NCI-H2107 treated with DMSO at 0.1 percent for 48 hours (cell line): Measurements from ENCODE around the gene SCAMP2.

Experiments
- DNase-seq: peaks from one replicate; lab custom pipeline; 2025; ENCODE audit not compliant: unreplicated experiment; lab: John Stamatoyannopoulos, UW

SCAMP2 gene

GRCh38 chr15:74839526-74840395, 33.4 kb downstream of the SCAMP2 start:
- no peak for DNase-seq

GRCh38 chr15:74838746-74839525, 34.2 kb downstream of the SCAMP2 start:
- DNase-seq, result no peak

DNA sequence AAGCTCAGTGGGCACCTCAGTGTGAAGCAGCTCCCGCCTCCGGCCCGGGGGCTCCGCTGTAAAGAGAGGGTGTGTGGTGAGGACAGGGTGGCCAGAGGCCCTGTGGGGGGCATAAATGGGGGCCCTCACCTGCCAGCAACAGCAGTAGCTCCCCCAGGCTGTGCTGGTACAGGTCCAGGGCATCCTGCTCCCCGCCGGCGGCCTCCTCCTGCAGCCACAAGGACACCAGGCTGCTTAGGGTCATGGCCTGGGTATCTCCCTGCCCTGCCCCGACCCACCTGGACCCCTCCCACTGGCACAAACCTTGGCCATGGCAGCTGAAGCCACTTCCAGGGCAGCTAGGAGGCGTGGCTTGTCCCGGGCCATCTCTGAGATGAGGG, 35.0 kb downstream of the SCAMP2 start:
- no peak for DNase-seq

GRCh38 chr15:74837482-74838136, 35.6 kb downstream of the SCAMP2 start:
- DNase-seq, result no peak

GRCh38 chr15:74836846-74837245, 36.3 kb downstream of the SCAMP2 start:
- DNase-seq, result no peak

DNA sequence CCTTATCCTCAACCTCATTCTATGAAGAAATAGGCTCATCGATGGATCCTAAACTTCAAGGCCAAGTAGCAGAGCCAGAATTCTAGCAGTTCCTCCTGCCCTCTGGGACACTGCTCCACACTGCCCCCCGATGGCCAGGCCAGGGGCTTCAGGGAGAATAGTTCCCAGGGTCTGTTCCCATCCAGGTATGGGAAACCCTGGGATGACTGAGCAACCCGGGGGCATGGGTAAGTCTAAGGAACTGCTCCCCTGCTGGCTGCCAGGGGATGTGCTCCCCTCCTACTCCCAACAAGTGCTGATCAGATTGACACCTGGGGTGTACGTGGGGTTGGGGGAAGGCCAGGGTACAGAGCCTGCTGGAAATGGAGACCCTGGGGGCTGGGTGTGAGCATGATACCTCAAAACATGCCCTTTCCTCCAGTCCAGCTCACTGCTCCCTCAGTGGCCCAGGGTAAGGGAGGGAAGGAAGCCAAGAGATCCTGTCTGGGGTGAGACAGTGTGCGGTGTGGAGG, 37.8 kb downstream of the SCAMP2 start:
- DNase-seq, result no peak

- no peak for DNase-seq
Observed at GRCh38 chr15:74833376-74834107, 39.6 kb downstream of the SCAMP2 start.

DNA sequence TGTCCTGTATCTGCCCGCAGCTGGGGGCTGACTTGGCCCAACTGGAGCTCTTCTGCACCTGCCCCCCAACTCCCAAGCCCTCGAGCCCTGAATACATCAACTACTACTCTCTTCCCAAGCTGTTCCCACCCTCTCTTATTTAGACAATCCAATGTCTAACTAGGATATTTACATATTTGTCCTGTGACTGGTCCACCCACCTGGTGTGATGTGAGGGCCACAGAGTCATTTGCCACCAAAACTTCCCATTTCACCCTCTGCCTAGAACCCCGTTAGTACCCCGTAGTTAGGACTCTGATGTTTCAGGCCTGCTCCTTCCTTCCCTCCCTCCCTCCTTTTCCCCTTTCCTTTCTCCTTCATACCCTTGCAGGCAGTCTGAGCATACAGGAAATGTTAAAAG, 40.3 kb downstream of the SCAMP2 start:
- no peak for DNase-seq

- no peak for DNase-seq
Observed at GRCh38 chr15:74831813-74832495, 41.2 kb downstream of the SCAMP2 start.

GRCh38 chr15:74830868-74831267, 42.3 kb downstream of the SCAMP2 start:
- no peak for DNase-seq

- DNase-seq, result no peak
Observed at GRCh38 chr15:74829991-74830390, 43.2 kb downstream of the SCAMP2 start.

DNA sequence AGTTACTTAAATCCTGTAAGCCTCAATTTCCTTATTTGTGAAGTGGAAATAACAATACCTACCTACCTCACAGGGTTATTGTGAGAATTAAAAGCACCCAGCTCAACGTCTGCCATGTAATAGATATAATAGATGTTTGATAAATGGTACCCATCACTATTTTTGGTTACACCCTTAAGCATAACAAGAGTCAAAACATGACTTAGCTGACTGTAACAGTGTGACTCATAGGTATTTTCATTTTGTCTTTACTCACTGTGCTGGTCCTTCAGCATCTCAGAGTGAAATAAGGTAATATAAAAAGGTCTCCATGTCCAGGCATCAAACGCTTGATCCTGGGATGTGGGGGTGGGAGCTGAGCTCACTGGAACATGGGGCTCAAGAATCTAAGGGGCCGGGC, 43.7 kb downstream of the SCAMP2 start:
- no peak for DNase-seq

GRCh38 chr15:74828835-74829234, 44.3 kb downstream of the SCAMP2 start:
- DNase-seq, result no peak

- no peak for DNase-seq
Observed at GRCh38 chr15:74827614-74828013, 45.6 kb downstream of the SCAMP2 start.

DNA sequence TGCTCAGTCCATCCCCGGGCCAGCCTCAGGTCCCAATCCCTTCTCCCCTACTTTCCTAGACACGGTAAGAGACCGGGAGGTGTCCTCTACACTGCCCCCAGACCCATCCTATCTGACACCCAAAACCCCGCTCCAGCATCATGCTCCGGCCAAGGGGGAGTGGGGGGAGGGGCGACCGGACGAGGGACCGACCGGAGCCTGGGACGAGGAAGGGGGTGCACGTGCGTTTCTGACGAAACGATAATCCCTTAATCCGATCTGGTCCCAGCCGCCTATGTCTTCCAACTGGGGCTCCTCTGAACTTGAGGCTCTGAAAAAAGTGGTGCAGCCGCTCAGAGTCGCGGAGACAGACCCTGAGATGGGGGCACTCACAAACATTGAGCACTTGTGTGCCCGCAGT, 46.2 kb downstream of the SCAMP2 start:
- DNase-seq, result no peak

DNA sequence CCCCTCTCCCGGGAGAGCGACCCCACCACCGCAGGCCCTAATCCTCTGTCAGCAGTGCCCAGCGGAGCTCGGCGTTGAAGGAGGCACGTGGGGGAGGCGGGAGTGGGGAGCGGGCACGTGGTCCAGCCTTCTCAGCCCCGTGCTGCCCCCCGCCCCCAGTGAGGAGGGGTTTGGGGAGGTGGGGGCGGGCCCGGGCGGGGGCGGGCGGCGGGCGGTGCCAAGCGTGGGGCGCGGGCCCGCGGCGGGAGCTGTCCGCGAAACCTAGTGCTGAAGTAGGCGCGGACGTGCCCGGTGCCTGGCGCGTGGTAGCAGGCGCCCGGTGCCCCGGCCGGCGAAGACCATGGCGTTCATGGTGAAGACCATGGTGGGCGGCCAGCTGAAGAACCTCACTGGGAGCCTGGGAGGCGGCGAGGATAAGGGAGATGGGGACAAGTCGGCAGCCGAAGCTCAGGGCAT, 46.8 kb downstream of the SCAMP2 start, which contains the start of gene CPLX3:
Gene CPLX3, plus strand, starts transcription at position 264 of the 456 bp plus-strand sequence. Its CDS starts 77 bp downstream, at position 341.
- DNase-seq, result no peak

DNA sequence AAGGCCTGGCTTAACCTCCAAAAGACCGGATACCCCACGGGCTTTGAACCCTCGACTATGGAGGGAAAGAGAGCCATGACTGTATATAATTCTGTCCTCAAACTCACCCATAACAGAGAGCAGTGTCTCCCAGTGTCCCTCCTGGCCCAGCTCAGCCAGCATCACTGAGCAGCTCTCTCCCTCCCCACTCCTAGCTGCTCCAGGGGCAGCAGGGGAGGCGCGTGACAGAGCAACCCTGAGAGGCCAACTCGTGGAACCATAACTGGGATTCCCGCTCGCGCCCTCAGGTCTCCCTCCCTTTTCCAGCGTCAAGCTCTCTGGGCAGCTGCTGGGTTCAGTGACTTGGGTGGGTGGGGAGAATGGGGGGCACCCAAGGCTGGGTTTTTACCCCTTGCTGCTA, 47.3 kb downstream of the SCAMP2 start:
- DNase-seq, result no peak

DNA sequence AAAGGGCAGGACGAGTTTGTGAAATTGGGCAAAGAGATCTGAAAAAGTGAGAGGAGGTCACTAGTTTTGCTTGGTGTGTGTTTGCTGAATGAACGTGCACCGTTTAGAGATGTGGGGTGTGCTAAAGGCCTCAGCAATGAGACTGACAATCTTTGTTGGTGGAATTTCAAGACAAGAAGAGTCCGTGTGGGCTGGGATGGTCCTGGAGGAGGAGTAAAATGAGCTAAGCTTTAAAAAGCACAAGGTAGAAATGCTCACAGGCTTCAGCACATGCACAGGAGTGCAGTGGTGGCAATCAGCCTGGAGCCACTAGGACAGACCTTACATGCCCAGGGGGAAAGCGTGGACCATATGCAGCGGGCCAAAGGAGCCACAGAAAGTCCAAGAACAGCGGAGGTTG, 48.2 kb downstream of the SCAMP2 start:
- DNase-seq, result no peak

- no peak for DNase-seq
Observed at GRCh38 chr15:74823324-74823723, 49.8 kb downstream of the SCAMP2 start.

- no peak for DNase-seq
Observed at GRCh38 chr15:74822233-74822632, 50.9 kb downstream of the SCAMP2 start.
